ENCODE data around the gene CWC27. TPM values are rescaled to one million over a fixed set of nuclear protein-coding genes. Genes with fewer than 3 reads are reported as not detected.

CWC27 gene
- polyA plus RNA-seq, 1 of the 3 experiments (the other 2 are of a cell fraction), result 6.6 TPM

DNA sequence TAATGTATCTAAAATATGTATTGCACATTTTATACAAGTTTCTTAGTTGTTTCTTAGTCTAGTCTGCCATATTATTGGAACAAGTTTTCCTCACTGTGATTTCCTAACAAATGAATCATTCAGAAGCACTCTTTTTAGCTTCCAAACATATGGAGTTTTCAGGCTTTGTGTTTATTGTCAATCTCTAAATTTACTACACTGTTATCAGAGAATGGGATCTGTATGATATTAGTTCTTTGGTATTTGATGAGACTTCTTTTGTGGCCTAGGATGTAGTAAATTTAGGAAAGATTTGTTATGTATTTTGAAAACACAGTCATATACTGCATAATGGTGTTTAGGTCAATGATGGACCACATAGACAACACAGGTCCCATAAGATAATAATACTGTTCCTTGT, 25.9 kb upstream of the CWC27 start:
- ChIA-PET POLR2A (no interaction called here), CTCF (no interaction called here)
- TF ChIP-seq FOXM1 (IDR thresholded peaks at IDR 0.05; ENCODE audit: low read depth), result no peak
- no peak for TF ChIP-seq POLR2AphosphoS5 (IDR thresholded peaks at IDR 0.05; ENCODE audit: low read depth, low read length)
- no peak for TF ChIP-seq TCF12 (IDR thresholded peaks at IDR 0.05)
- no peak for TF ChIP-seq JUND (IDR thresholded peaks at IDR 0.05)
- TF ChIP-seq ELF1 (IDR thresholded peaks at IDR 0.05), result no peak
- TF ChIP-seq NRF1 (IDR thresholded peaks at IDR 0.05; ENCODE audit: low read depth, low read length), result no peak
- no peak for TF ChIP-seq SIN3A (IDR thresholded peaks at IDR 0.05; ENCODE audit: borderline replicate concordance, low read depth, low read length)
- no peak for TF ChIP-seq YY1 (IDR thresholded peaks at IDR 0.05; ENCODE audit: low read depth)
- TF ChIP-seq RAD21 (IDR thresholded peaks at IDR 0.05; ENCODE audit: low read length), result no peak
- no peak for TF ChIP-seq RCOR1 (IDR thresholded peaks at IDR 0.05; ENCODE audit: low read length)
- TF ChIP-seq, protein P1, sequence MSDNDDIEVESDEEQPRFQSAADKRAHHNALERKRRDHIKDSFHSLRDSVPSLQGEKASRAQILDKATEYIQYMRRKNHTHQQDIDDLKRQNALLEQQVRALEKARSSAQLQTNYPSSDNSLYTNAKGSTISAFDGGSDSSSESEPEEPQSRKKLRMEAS (IDR thresholded peaks at IDR 0.05; ENCODE audit: low read depth), result no peak
- no peak for TF ChIP-seq EZH2phosphoT487 (IDR thresholded peaks at IDR 0.05; ENCODE audit: borderline replicate concordance, low read depth)
- TF ChIP-seq FOSL2 (IDR thresholded peaks at IDR 0.05; ENCODE audit: borderline replicate concordance, low read depth), result no peak
- no peak for TF ChIP-seq TAF1 (IDR thresholded peaks at IDR 0.05; ENCODE audit: borderline replicate concordance, low read depth, low read length)
- TF ChIP-seq, protein P2, sequence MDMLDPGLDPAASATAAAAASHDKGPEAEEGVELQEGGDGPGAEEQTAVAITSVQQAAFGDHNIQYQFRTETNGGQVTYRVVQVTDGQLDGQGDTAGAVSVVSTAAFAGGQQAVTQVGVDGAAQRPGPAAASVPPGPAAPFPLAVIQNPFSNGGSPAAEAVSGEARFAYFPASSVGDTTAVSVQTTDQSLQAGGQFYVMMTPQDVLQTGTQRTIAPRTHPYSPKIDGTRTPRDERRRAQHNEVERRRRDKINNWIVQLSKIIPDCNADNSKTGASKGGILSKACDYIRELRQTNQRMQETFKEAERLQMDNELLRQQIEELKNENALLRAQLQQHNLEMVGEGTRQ (IDR thresholded peaks at IDR 0.05; ENCODE audit: borderline replicate concordance, low read depth, low read length), result no peak
- TF ChIP-seq, protein P3, sequence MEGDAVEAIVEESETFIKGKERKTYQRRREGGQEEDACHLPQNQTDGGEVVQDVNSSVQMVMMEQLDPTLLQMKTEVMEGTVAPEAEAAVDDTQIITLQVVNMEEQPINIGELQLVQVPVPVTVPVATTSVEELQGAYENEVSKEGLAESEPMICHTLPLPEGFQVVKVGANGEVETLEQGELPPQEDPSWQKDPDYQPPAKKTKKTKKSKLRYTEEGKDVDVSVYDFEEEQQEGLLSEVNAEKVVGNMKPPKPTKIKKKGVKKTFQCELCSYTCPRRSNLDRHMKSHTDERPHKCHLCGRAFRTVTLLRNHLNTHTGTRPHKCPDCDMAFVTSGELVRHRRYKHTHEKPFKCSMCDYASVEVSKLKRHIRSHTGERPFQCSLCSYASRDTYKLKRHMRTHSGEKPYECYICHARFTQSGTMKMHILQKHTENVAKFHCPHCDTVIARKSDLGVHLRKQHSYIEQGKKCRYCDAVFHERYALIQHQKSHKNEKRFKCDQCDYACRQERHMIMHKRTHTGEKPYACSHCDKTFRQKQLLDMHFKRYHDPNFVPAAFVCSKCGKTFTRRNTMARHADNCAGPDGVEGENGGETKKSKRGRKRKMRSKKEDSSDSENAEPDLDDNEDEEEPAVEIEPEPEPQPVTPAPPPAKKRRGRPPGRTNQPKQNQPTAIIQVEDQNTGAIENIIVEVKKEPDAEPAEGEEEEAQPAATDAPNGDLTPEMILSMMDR (IDR thresholded peaks at IDR 0.05), result no peak
- no peak for TF ChIP-seq EP300 (IDR thresholded peaks at IDR 0.05; ENCODE audit: borderline replicate concordance in 1 of 2, low read depth in 1 of 2, low read length in 1 of 2)
- TF ChIP-seq, protein P4, sequence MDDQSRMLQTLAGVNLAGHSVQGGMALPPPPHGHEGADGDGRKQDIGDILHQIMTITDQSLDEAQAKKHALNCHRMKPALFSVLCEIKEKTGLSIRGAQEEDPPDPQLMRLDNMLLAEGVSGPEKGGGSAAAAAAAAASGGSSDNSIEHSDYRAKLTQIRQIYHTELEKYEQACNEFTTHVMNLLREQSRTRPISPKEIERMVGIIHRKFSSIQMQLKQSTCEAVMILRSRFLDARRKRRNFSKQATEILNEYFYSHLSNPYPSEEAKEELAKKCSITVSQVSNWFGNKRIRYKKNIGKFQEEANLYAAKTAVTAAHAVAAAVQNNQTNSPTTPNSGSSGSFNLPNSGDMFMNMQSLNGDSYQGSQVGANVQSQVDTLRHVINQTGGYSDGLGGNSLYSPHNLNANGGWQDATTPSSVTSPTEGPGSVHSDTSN (IDR thresholded peaks at IDR 0.05), result no peak
- no peaks in the 10 kb centered on the region for H3F3A ChIP-seq (replicated peaks; ENCODE audit: insufficient read depth)
- no peak overlapping the region for H3K4me2 ChIP-seq
- H3K27me3 ChIP-seq (ENCODE audit: insufficient read depth), result no peaks in the 10 kb centered on the region
- H4K20me1 ChIP-seq (ENCODE audit: insufficient read depth), result no peaks in the 10 kb centered on the region
- no peaks in the 10 kb centered on the region for H3K9me3 ChIP-seq
- no peaks in the 10 kb centered on the region for H3K9me2 ChIP-seq
- H3K9ac ChIP-seq, result no peak overlapping the region
- H3K79me2 ChIP-seq (ENCODE audit: insufficient read depth), result 0 out of 2 replicates have a peak, but pooled peaks cover 4% of the 10 kb centered on the region
- H3K27ac ChIP-seq (ENCODE audit: low read depth in 2 of 2, low read length in 1 of 2), result no peak overlapping the region
- H3K36me3 ChIP-seq (replicated peaks in 1 of 2; ENCODE audit: control insufficient read depth in 1 of 2, insufficient read depth in 2 of 2, low read length in 1 of 2), result peaks cover 29 to 33% of the 10 kb centered on the region in 2 experiments
- H2AFZ ChIP-seq (ENCODE audit: low read depth), result no peak overlapping the region
- H3K4me1 ChIP-seq (ENCODE audit: control insufficient read depth in 1 of 2, insufficient read depth in 2 of 2, low read depth in 1 of 2, low read length in 1 of 2), result no peaks in the 10 kb centered on the region
- H3K4me3 ChIP-seq (ENCODE audit: low read depth in 2 of 2, low read length in 1 of 2), result no peak overlapping the region
- DNase-seq, result no peak

Measured in SK-N-SH (cell line).